GM19463 (cell line): ENCODE measurements around the gene HSD17B3.
"Not testable (repeated sequence)": the region's sequence is repeated elsewhere in the genome, so short reads cannot be mapped to it uniquely, and the experiment has no call there.

ENCODE experiments used
- ATAC-seq: cut with Tn5 transposase; IDR thresholded peaks from one replicate; pipeline ENCODE4 v1.9.1; 2021; ENCODE audit warnings: mild to moderate bottlenecking, moderate library complexity; ENCODE audit not compliant: unreplicated experiment

The HSD17B3 gene

GRCh38 chr9:96236854-96237550 is 65.0 kb downstream of the HSD17B3 start:
- ATAC-seq = no peak

GRCh38 chr9:96236337-96236736 is 65.6 kb downstream of the HSD17B3 start:
- ATAC-seq = not testable (repeated sequence)

- ATAC-seq = no peak
These were observed 69.3 kb downstream of the HSD17B3 start for GRCh38 chr9:96232539-96233241.

GRCh38 chr9:96232164-96232538 is 69.8 kb downstream of the HSD17B3 start:
- no peak for ATAC-seq

- no peak for ATAC-seq
These were observed 72.0 kb downstream of the HSD17B3 start for GRCh38 chr9:96230002-96230401.

- ATAC-seq = no peak
These were observed 79.8 kb downstream of the HSD17B3 start for GRCh38 chr9:96222132-96222531.

- no peak for ATAC-seq
These were observed 82.1 kb downstream of the HSD17B3 start for GRCh38 chr9:96219900-96220257.

- ATAC-seq = no peak
These were observed 82.7 kb downstream of the HSD17B3 start for GRCh38 chr9:96219026-96219899.

GRCh38 chr9:96217754-96218693 is 84.0 kb downstream of the HSD17B3 start:
- peak; percentile 81 for ATAC-seq

- no peak for ATAC-seq
These were observed 84.7 kb downstream of the HSD17B3 start for GRCh38 chr9:96217294-96217707.

- ATAC-seq = no peak
These were observed 85.4 kb downstream of the HSD17B3 start for GRCh38 chr9:96216583-96216982.

- no peak for ATAC-seq
These were observed 86.1 kb downstream of the HSD17B3 start for GRCh38 chr9:96215841-96216240.

GRCh38 chr9:96214635-96215034 is 87.3 kb downstream of the HSD17B3 start:
- no peak for ATAC-seq

- no peak for ATAC-seq
These were observed 92.3 kb downstream of the HSD17B3 start for GRCh38 chr9:96209407-96210271.

GRCh38 chr9:96206156-96206751 is 95.7 kb downstream of the HSD17B3 start:
- no peak for ATAC-seq

GRCh38 chr9:96204853-96205252 is 97.1 kb downstream of the HSD17B3 start:
- no peak for ATAC-seq

GRCh38 chr9:96203867-96204501 is 98.0 kb downstream of the HSD17B3 start:
- ATAC-seq = no peak

GRCh38 chr9:96202971-96203780 is 98.8 kb downstream of the HSD17B3 start:
- ATAC-seq = no peak
